Upper lobe of left lung (tissue), 6 donors: ENCODE results near the gene TELO2. TPM values are rescaled to one million over a fixed set of nuclear protein-coding genes. Genes with fewer than 3 reads are reported as not detected.

ENCODE experiments used
- ATAC-seq, 2 donors: fragments of 200-7000 bp; cut with Tn5 transposase; one replicate each; pipeline ENCODE4 v1.9.1; 2022; ENCODE audit warnings: mild to moderate bottlenecking in 2 of 2, moderate library complexity in 2 of 2; ENCODE audit not compliant: low FRiP score in 2 of 2
- DNase-seq, 2 donors: peaks; one replicate each; pipeline ENCODE4 v3.0.0-alpha.2; 2019 to 2020
- H3K27ac ChIP-seq, 4 donors: fragments of 200-600 bp; sonication (generic); one replicate each; pipeline ENCODE4 v1.5.1; 2016 to 2019
- H3K27me3 ChIP-seq, 4 donors: fragments of 200-600 bp; sonication (generic); one replicate each; pipeline ENCODE4 v1.5.1; 2017 to 2019
- H3K36me3 ChIP-seq, 4 donors: fragments of 200-600 bp; sonication (generic); one replicate each; pipeline ENCODE4 v1.5.1; 2016 to 2019
- H3K4me1 ChIP-seq, 4 donors: fragments of 200-600 bp; sonication (generic); one replicate each; pipeline ENCODE4 v1.5.1; 2018 to 2019
- H3K4me3 ChIP-seq, 4 donors: fragments of 200-600 bp; sonication (generic); one replicate each; pipeline ENCODE4 v1.5.1; 2017 to 2019; ENCODE audit warnings: mild to moderate bottlenecking in 2 of 4, moderate library complexity in 1 of 4
- H3K9me3 ChIP-seq, 4 donors: fragments of 200-600 bp; sonication (generic); one replicate each; pipeline ENCODE4 v1.5.1; 2018 to 2019
- EP300 ChIP-seq, 4 donors: sonication (generic); formaldehyde crosslinking; IDR thresholded peaks; one replicate each; pipeline ENCODE4 v1.5.1; 2017; ENCODE audit warnings: antibody characterized with exemption in 4 of 4, control low read depth in 2 of 4
- POLR2A ChIP-seq, 4 donors: fragments of 450-650 bp; IDR thresholded peaks; one replicate each; pipeline ENCODE4 v1.5.1; 2016 to 2017; ENCODE audit warnings: antibody characterized with exemption in 4 of 4, mild to moderate bottlenecking in 2 of 4
- POLR2AphosphoS5 ChIP-seq, 2 donors: sonication (generic); formaldehyde crosslinking; IDR thresholded peaks; one replicate each; pipeline ENCODE4 v1.5.1; 2017; ENCODE audit warnings: antibody characterized with exemption in 2 of 2
- WGBS, 2 donors: methylation state at CpG; one replicate each; pipeline ENCODE4 v1.1.5; 2017 to 2018; 5-methylcytosine and 5-hydroxymethylcytosine counted together
- total RNA-seq, 6 donors: library from RNA; depleted of rRNA in 4 of 6; stranded (reverse); fragments of >200 nt in 4 of 6; gene quantifications; one replicate each; pipeline versions ENCODE4 v1.1.0 to v1.2.1, GENCODE V29; 2016 to 2021
- TF ChIP-seq, protein P1 (sequence below), 6 experiments: fragments of 450-650 bp in 4 of 6; fragments of 200-600 bp in 2 of 6; sonication (generic) in 2 of 6; IDR thresholded peaks; one replicate each; pipeline ENCODE4 v1.5.1; 2016 to 2019; ENCODE audit warnings: antibody characterized with exemption in 6 of 6
- donor health status: DM: no; HTN: no; CAD: no; lungs with moderate emphysema.
- donor health status: DM: no; HTN: yes; CAD: no; lungs with severe emphysema.

TELO2 gene
- total RNA-seq, 6 donors from 2014 or later, result 13.8 to 130 (median 41.5) TPM

DNA sequence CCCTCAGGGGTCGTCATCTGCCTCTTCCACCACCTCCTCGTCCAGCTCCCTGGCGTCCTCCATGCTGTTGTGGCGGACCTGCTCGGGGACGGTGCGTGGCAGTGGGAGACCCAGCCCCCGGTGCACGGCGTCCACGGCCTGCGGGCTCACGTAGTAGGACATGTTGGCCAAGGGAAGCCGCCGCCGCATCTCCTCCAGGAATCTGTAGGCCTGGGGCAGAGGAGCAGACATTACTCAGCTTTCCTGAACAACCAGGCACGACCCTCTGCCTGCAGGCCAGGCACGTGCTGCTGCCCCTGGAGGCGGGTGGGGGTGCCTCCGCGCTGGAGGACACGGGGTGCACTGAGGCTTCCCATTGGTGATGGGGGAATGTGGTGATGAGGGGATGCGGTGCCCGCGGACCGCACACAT is 17.8 kb downstream of the TELO2 start:
- no peak for ATAC-seq
- peaks cover 0 to 46% (median 15%) of the 10 kb centered on the region in 4 donors for H3K36me3 ChIP-seq
- TF ChIP-seq, protein P1, sequence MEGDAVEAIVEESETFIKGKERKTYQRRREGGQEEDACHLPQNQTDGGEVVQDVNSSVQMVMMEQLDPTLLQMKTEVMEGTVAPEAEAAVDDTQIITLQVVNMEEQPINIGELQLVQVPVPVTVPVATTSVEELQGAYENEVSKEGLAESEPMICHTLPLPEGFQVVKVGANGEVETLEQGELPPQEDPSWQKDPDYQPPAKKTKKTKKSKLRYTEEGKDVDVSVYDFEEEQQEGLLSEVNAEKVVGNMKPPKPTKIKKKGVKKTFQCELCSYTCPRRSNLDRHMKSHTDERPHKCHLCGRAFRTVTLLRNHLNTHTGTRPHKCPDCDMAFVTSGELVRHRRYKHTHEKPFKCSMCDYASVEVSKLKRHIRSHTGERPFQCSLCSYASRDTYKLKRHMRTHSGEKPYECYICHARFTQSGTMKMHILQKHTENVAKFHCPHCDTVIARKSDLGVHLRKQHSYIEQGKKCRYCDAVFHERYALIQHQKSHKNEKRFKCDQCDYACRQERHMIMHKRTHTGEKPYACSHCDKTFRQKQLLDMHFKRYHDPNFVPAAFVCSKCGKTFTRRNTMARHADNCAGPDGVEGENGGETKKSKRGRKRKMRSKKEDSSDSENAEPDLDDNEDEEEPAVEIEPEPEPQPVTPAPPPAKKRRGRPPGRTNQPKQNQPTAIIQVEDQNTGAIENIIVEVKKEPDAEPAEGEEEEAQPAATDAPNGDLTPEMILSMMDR (IDR thresholded peaks at IDR 0.05), result no peak
- TF ChIP-seq EP300 (IDR thresholded peaks at IDR 0.05) (no peak), POLR2A (IDR thresholded peaks at IDR 0.05) (no peak), POLR2AphosphoS5 (IDR thresholded peaks at IDR 0.05) (no peak)
- H3K4me3 ChIP-seq, result no peak overlapping the region
- WGBS, 2 donors, result 93 to 95% methylated on average over 21 to 26 of the region's 26 CpGs
- H3K27ac ChIP-seq, result peak overlapping the region in 2 of 4 donors; percentile 4 to 88
- H3K27me3 ChIP-seq, result no peaks in the 10 kb centered on the region
- DNase-seq, result peak in 1 of 2 donors; percentile 81
- peaks cover 24 to 52% (median 27%) of the 10 kb centered on the region in 4 donors for H3K4me1 ChIP-seq
- peaks cover 0 to 6% (median 3%) of the 10 kb centered on the region in 4 donors for H3K9me3 ChIP-seq

DNA sequence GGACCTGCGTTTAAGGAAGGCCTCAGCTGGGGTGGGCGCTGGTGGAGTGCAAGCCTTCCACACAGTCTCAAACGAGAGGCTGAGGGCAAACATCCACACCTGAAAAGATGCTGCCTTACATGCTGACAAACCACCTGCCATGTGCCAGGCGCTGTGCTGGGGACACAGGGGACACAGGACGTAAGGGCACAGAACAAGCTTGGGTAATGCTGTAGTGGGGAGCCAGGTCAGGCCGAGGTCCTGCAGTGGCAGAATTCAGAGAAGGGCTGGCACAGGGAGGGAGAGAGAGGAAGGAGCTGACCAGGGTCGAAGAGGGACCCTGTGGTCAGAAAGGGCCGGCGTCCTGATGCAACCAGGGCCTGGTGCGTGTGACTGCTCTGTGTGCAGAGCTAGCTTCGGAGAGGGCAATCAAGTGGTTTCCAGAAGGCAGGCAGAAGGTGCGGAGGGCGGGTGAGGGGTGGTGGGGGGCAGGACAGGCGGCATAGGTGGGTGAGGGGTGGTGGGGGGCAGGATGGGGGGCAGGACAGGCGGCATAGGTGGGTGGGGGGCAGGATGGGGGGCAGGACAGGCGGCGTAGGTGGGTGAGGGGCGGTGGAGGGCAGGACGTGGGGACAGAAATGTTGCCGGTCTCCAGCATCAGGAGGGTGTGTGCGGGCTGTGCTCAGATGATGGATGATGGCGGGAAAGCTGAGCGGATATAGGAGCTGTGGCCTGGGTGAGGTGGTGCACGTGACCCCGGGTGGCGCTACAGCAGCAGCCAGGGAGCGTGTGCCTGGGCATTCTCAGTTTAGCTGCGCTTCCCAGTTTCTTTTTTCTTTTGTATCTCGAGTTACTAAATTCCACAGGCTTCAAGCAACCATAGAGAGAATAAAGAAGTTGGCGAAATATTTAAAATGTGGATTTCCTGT is 18.8 kb downstream of the TELO2 start:
- H3K36me3 ChIP-seq, result peaks cover 0 to 36% (median 11%) of the 10 kb centered on the region in 4 donors
- peaks cover 0 to 6% (median 3%) of the 10 kb centered on the region in 4 donors for H3K9me3 ChIP-seq
- no peaks in the 10 kb centered on the region for H3K27me3 ChIP-seq
- H3K4me3 ChIP-seq, result no peak overlapping the region
- ATAC-seq, result no peak
- peak in 1 of 2 donors; percentile 40 for DNase-seq
- TF ChIP-seq, protein P1 (IDR thresholded peaks at IDR 0.05), result no peak
- no peak for TF ChIP-seq EP300 (IDR thresholded peaks at IDR 0.05)
- TF ChIP-seq POLR2A (IDR thresholded peaks at IDR 0.05), result no peak
- no peak for TF ChIP-seq POLR2AphosphoS5 (IDR thresholded peaks at IDR 0.05)
- peak overlapping the region in 3 of 4 donors; percentile 12 to 88 (median 17) for H3K27ac ChIP-seq
- 53 to 74% methylated on average over 27 to 29 of the region's 30 CpGs for WGBS, 2 donors
- peaks cover 24 to 52% (median 27%) of the 10 kb centered on the region in 4 donors for H3K4me1 ChIP-seq

GRCh38 chr16:1512774-1513173 is 19.6 kb downstream of the TELO2 start:
- Histone ChIP-seq H3K9me3 (peaks cover 0 to 6% (median 3%) of the 10 kb centered on the region in 4 donors), H3K36me3 (peaks cover 0 to 33% (median 11%) of the 10 kb centered on the region in 4 donors), H3K27ac (peak overlapping the region; percentile 4 to 88 (median 27)), H3K4me3 (no peak overlapping the region), H3K4me1 (peaks cover 24 to 52% (median 27%) of the 10 kb centered on the region in 4 donors), H3K27me3 (no peaks in the 10 kb centered on the region)
- DNase-seq (peak in 1 of 2 donors; percentile 46), ATAC-seq (no peak)
- no peak for TF ChIP-seq POLR2AphosphoS5 (IDR thresholded peaks at IDR 0.05)
- no peak for TF ChIP-seq POLR2A (IDR thresholded peaks at IDR 0.05)
- no peak for TF ChIP-seq EP300 (IDR thresholded peaks at IDR 0.05)
- TF ChIP-seq, protein P1 (IDR thresholded peaks at IDR 0.05), result no peak
- 63 to 74% methylated on average over 15 of the region's 15 CpGs for WGBS, 2 donors

DNA sequence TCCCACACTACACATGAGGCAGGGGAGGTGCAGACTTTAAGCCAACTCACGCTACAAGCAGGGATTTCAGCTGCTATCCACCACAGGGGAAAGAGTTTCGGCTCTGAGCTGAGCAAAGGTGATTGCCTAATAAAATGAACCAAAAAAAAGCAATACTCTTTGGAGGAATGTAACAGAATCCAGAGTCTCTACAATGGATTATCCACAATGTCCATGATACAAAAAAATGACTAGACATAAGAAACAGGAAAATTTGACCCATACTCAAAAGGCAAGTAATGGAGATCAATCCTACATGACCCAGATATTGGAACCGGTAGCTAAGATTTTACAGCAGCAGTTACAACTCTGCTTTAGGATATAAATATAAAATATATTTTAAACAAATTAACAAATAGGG is 21.3 kb downstream of the TELO2 start:
- H3K4me1 ChIP-seq, result peaks cover 11 to 38% (median 20%) of the 10 kb centered on the region in 4 donors
- no peak for DNase-seq
- ATAC-seq, result no peak
- no peaks in the 10 kb centered on the region for H3K27me3 ChIP-seq
- H3K9me3 ChIP-seq, result peaks cover 0 to 6% (median 3%) of the 10 kb centered on the region in 4 donors
- no peak overlapping the region for H3K27ac ChIP-seq
- peaks cover 0 to 40% (median 17%) of the 10 kb centered on the region in 4 donors for H3K36me3 ChIP-seq
- 67 to 95% methylated on average over 3 of the region's 3 CpGs for WGBS, 2 donors
- H3K4me3 ChIP-seq, result no peak overlapping the region
- no peak for TF ChIP-seq POLR2AphosphoS5 (IDR thresholded peaks at IDR 0.05)
- TF ChIP-seq, protein P1 (IDR thresholded peaks at IDR 0.05), result no peak
- TF ChIP-seq EP300 (IDR thresholded peaks at IDR 0.05), result no peak
- TF ChIP-seq POLR2A (IDR thresholded peaks at IDR 0.05), result no peak
